Activated T-helper 1 cell treated with anti-CD3 and anti-CD28 coated beads, Interleukin-12 subunit alpha, Interleukin-12 subunit beta, Interleukin-2, Interleukin-4 antibody, amounts not matched to agents 30 ng/mL and 10 ng/mL and 1 ng/mL, durations not matched to agents 14 hours and 24 hours and 36 hours (primary cell): Measurements from ENCODE around the gene RAB31. TPM values are rescaled to one million over a fixed set of nuclear protein-coding genes. Genes with fewer than 3 reads are reported as not detected.
"Not testable (repeated sequence)": the region's sequence is repeated elsewhere in the genome, so short reads cannot be mapped to it uniquely, and the experiment has no call there.

ENCODE experiments used
- DNase-seq: peaks from one replicate; pipeline ENCODE4 v3.0.0; 2021; ENCODE audit warnings: low spot score
- H3K27ac Mint-ChIP-seq: one replicate; pipeline ENCODE4 v1.8.0; 2021; ENCODE audit warnings: mild to moderate bottlenecking, mixed read lengths
- H3K27me3 Mint-ChIP-seq: one replicate; pipeline ENCODE4 v1.8.0; 2022; ENCODE audit warnings: mild to moderate bottlenecking, moderate library complexity, mixed read lengths; ENCODE audit not compliant: insufficient read depth
- H3K36me3 Mint-ChIP-seq: one replicate; pipeline ENCODE4 v1.8.0; 2021; ENCODE audit warnings: low read depth, mixed read lengths
- H3K4me1 Mint-ChIP-seq: one replicate; pipeline ENCODE4 v1.8.0; 2021; ENCODE audit warnings: low read depth, mixed read lengths
- H3K4me3 Mint-ChIP-seq: one replicate; pipeline ENCODE4 v1.8.0; 2021; ENCODE audit warnings: mild to moderate bottlenecking, moderate library complexity, mixed read lengths
- H3K9me3 Mint-ChIP-seq: one replicate; pipeline ENCODE4 v1.8.0; 2021; ENCODE audit warnings: mixed read lengths
- intact Hi-C: fragments of 100-400 bp; cut with micrococcal nuclease; formaldehyde crosslinking; loops from one replicate; pipeline ENCODE4 v1.15.1; 2024
- total RNA-seq: library from RNA; stranded (reverse); gene quantifications from 2 replicates; pipeline ENCODE4 v1.2.3, GENCODE V29; 2022

The RAB31 gene
- total RNA-seq: 0.13 and 0.78 TPM in 2 replicates

GRCh38 chr18:9708057-9708433, at the start of gene RAB31:
RAB31 (plus strand) TSS chr18:9708301; CDS start chr18:9708406, 105 bp downstream.
- no peak within 1 kb of the TSS for H3K27ac Mint-ChIP-seq
- H3K4me3 Mint-ChIP-seq: peak within 1 kb of the TSS; percentile 80
- DNase-seq: no peak
- no peaks in the 10 kb centered on the region for H3K9me3 Mint-ChIP-seq
- intact Hi-C loops: loop anchor here (2.0 kb wide), 1 partner anchor 95 kb away; no protein-coding TSS in a partner anchor
- H3K36me3 Mint-ChIP-seq: no peaks in the 10 kb centered on the region
- peaks cover 39% of the 10 kb centered on the region for H3K4me1 Mint-ChIP-seq
- peaks cover 79% of the 10 kb centered on the region for H3K27me3 Mint-ChIP-seq

- Mint-ChIP-seq H3K27me3 (peaks cover 7% of the 10 kb centered on the region), H3K4me1 (no peaks in the 10 kb centered on the region), H3K27ac (no peak overlapping the region), H3K36me3 (no peaks in the 10 kb centered on the region), H3K9me3 (no peaks in the 10 kb centered on the region), H3K4me3 (no peak overlapping the region)
- intact Hi-C loops: no loop called here
- DNase-seq: no peak
Measured at GRCh38 chr18:9659499-9660375, 48.4 kb upstream of the RAB31 start.

GRCh38 chr18:9661564-9661963, 46.5 kb upstream of the RAB31 start:
- no peaks in the 10 kb centered on the region for H3K9me3 Mint-ChIP-seq
- H3K4me1 Mint-ChIP-seq: no peaks in the 10 kb centered on the region
- H3K27me3 Mint-ChIP-seq: peaks cover 7% of the 10 kb centered on the region
- H3K27ac Mint-ChIP-seq: no peak overlapping the region
- no peak overlapping the region for H3K4me3 Mint-ChIP-seq
- DNase-seq: no peak
- H3K36me3 Mint-ChIP-seq: no peaks in the 10 kb centered on the region
- intact Hi-C loops: no loop called here

- H3K4me1 Mint-ChIP-seq: no peaks in the 10 kb centered on the region
- DNase-seq: no peak
- H3K9me3 Mint-ChIP-seq: no peaks in the 10 kb centered on the region
- H3K36me3 Mint-ChIP-seq: no peaks in the 10 kb centered on the region
- intact Hi-C loops: no loop called here
- no peak overlapping the region for H3K27ac Mint-ChIP-seq
- no peak overlapping the region for H3K4me3 Mint-ChIP-seq
- H3K27me3 Mint-ChIP-seq: peaks cover 7% of the 10 kb centered on the region
Measured at GRCh38 chr18:9663377-9663776, 44.7 kb upstream of the RAB31 start.

GRCh38 chr18:9665314-9665713, 42.8 kb upstream of the RAB31 start:
- intact Hi-C loops: no loop called here
- Mint-ChIP-seq H3K36me3 (no peaks in the 10 kb centered on the region), H3K9me3 (no peaks in the 10 kb centered on the region), H3K27ac (no peak overlapping the region), H3K4me3 (no peak overlapping the region), H3K4me1 (no peaks in the 10 kb centered on the region), H3K27me3 (peaks cover 13% of the 10 kb centered on the region)
- DNase-seq: no peak

- H3K4me1 Mint-ChIP-seq: no peaks in the 10 kb centered on the region
- H3K4me3 Mint-ChIP-seq: no peak overlapping the region
- no peak overlapping the region for H3K27ac Mint-ChIP-seq
- no peaks in the 10 kb centered on the region for H3K9me3 Mint-ChIP-seq
- intact Hi-C loops: no loop called here
- DNase-seq: no peak
- H3K27me3 Mint-ChIP-seq: peaks cover 13% of the 10 kb centered on the region
- no peaks in the 10 kb centered on the region for H3K36me3 Mint-ChIP-seq
Measured at GRCh38 chr18:9666548-9666947, 41.6 kb upstream of the RAB31 start.

- Mint-ChIP-seq H3K4me3 (no peak overlapping the region), H3K9me3 (no peaks in the 10 kb centered on the region), H3K36me3 (no peaks in the 10 kb centered on the region), H3K27me3 (peaks cover 11% of the 10 kb centered on the region), H3K4me1 (peaks cover 7% of the 10 kb centered on the region), H3K27ac (no peak overlapping the region)
- DNase-seq: no peak
- intact Hi-C loops: no loop called here
Measured at GRCh38 chr18:9669016-9669415, 39.1 kb upstream of the RAB31 start.

GRCh38 chr18:9671214-9671613, 36.9 kb upstream of the RAB31 start:
- H3K27me3 Mint-ChIP-seq: peaks cover 16% of the 10 kb centered on the region
- intact Hi-C loops: no loop called here
- H3K36me3 Mint-ChIP-seq: no peaks in the 10 kb centered on the region
- DNase-seq: no peak
- no peak overlapping the region for H3K4me3 Mint-ChIP-seq
- H3K27ac Mint-ChIP-seq: no peak overlapping the region
- no peaks in the 10 kb centered on the region for H3K9me3 Mint-ChIP-seq
- H3K4me1 Mint-ChIP-seq: peaks cover 7% of the 10 kb centered on the region

GRCh38 chr18:9673296-9674251, 34.5 kb upstream of the RAB31 start:
- Mint-ChIP-seq H3K27me3 (peaks cover 18% of the 10 kb centered on the region), H3K9me3 (no peaks in the 10 kb centered on the region), H3K27ac (no peak overlapping the region), H3K4me3 (no peak overlapping the region), H3K36me3 (no peaks in the 10 kb centered on the region), H3K4me1 (peaks cover 7% of the 10 kb centered on the region)
- DNase-seq: peak; percentile 7
- intact Hi-C loops: loop anchor here (2.0 kb wide), 2 partner anchors 61 to 187 kb away; no protein-coding TSS in a partner anchor

- H3K27ac Mint-ChIP-seq, H3K4me1 Mint-ChIP-seq, H3K4me3 Mint-ChIP-seq, H3K9me3 Mint-ChIP-seq, intact Hi-C loops, DNase-seq, H3K36me3 Mint-ChIP-seq: not testable (repeated sequence)
- H3K27me3 Mint-ChIP-seq: peaks cover 24% of the 10 kb centered on the region
Measured at GRCh38 chr18:9678216-9678615, 29.9 kb upstream of the RAB31 start.

- intact Hi-C loops: no loop called here
- H3K9me3 Mint-ChIP-seq: no peaks in the 10 kb centered on the region
- no peaks in the 10 kb centered on the region for H3K36me3 Mint-ChIP-seq
- H3K4me1 Mint-ChIP-seq: no peaks in the 10 kb centered on the region
- peaks cover 30% of the 10 kb centered on the region for H3K27me3 Mint-ChIP-seq
- DNase-seq: no peak
- no peak overlapping the region for H3K4me3 Mint-ChIP-seq
- H3K27ac Mint-ChIP-seq: no peak overlapping the region
Measured at GRCh38 chr18:9679125-9679524, 29.0 kb upstream of the RAB31 start.

GRCh38 chr18:9681217-9681616, 26.9 kb upstream of the RAB31 start:
- Mint-ChIP-seq H3K9me3 (no peaks in the 10 kb centered on the region), H3K4me1 (peaks cover 13% of the 10 kb centered on the region), H3K27ac (no peak overlapping the region), H3K27me3 (peaks cover 23% of the 10 kb centered on the region), H3K36me3 (no peaks in the 10 kb centered on the region), H3K4me3 (no peak overlapping the region)
- DNase-seq: no peak
- intact Hi-C loops: no loop called here

GRCh38 chr18:9682572-9682971, 25.5 kb upstream of the RAB31 start:
- Mint-ChIP-seq H3K27me3 (peaks cover 29% of the 10 kb centered on the region), H3K4me3 (no peak overlapping the region), H3K4me1 (peaks cover 13% of the 10 kb centered on the region), H3K36me3 (no peaks in the 10 kb centered on the region), H3K27ac (no peak overlapping the region), H3K9me3 (no peaks in the 10 kb centered on the region)
- intact Hi-C loops: no loop called here
- no peak for DNase-seq
